Prostate gland (tissue), 2 donors: ENCODE results near the gene SLC1A2.

Experiments
- CTCF ChIP-seq, 4 experiments: fragments of 200-600 bp in 2 of 4; fragments of 450-650 bp in 2 of 4; sonication (generic) in 2 of 4; IDR thresholded peaks; 1 replicate in 3 of 4; 2 replicates in 1 of 4; pipeline ENCODE4 v1.5.1; 2016 to 2019; ENCODE audit warnings: antibody characterized with exemption in 4 of 4, mild to moderate bottlenecking in 2 of 4, moderate library complexity in 2 of 4
- POLR2A ChIP-seq: fragments of 450-650 bp; IDR thresholded peaks from one replicate; pipeline ENCODE4 v1.6.1; 2016; ENCODE audit warnings: antibody characterized with exemption, mild to moderate bottlenecking
- POLR2AphosphoS5 ChIP-seq: sonication (generic); formaldehyde crosslinking; IDR thresholded peaks from one replicate; pipeline ENCODE4 v1.6.1; 2017; ENCODE audit warnings: antibody characterized with exemption

GRCh38 chr11:35321532-35322317, 97.6 kb downstream of the SLC1A2 start:
- no peak for TF ChIP-seq POLR2A
- TF ChIP-seq CTCF (IDR thresholded peaks at IDR 0.05) = no peak
- TF ChIP-seq POLR2AphosphoS5 = no peak
